HCT116 (cell line): ENCODE measurements around the gene NEURL1B. TPM values are rescaled to one million over a fixed set of nuclear protein-coding genes. Genes with fewer than 3 reads are reported as not detected.

Experiments used
- ATAC-seq: fragments of 200-7000 bp; cut with Tn5 transposase; 2 replicates; pipeline ENCODE4 v1.9.1; 2020; ENCODE audit warnings: mild to moderate bottlenecking, moderate library complexity
- BruUV-seq: library from RNA; stranded (reverse); fragments of 400-500 nt; replicated peaks from 2 replicates; lab custom pipeline; 2021; lab: Mats Ljungman, UMichigan
- CTCF ChIA-PET: fragments of 300-600 bp; sonication (Branson Sonifier 250); formaldehyde crosslinking; loops from one replicate; lab custom pipeline; 2021; ENCODE audit warnings: antibody characterized with exemption; lab: Charles Lee
- POLR2A ChIA-PET: fragments of 300-600, 350-600 bp; sonication (Branson Sonifier 250); formaldehyde crosslinking; loops from one replicate; lab custom pipeline; 2021; ENCODE audit warnings: antibody characterized with exemption; lab: Charles Lee
- RAD21 ChIA-PET, 2 experiments: fragments of 300-600 bp; sonication (Branson Sonifier 250); formaldehyde crosslinking; loops; one replicate each; lab custom pipeline; 2023; ENCODE audit warnings: low total read pairs in 2 of 2; ENCODE audit not compliant: uncharacterized antibody in 2 of 2, unreplicated experiment in 2 of 2, low non-redundant PET in 1 of 2; lab: Charles Lee
- DNase-seq: peaks from one replicate; pipeline ENCODE4 v3.0.0-alpha.2; 2010; ENCODE audit warnings: low read depth, low spot score
- H2AFZ ChIP-seq: fragments of 200-600 bp; shearing (Covaris generic), sonication (generic); 2 replicates; pipeline ENCODE4 v1.6.1; 2017; ENCODE audit warnings: low read depth, mixed run types, mixed read lengths, antibody characterized with exemption, low read length; ENCODE audit not compliant: poor library complexity, severe bottlenecking
- H3K27ac ChIP-seq: 2 replicates; pipeline ENCODE4 v1.5.1; 2012; ENCODE audit warnings: low read depth, low read length
- H3K27me3 ChIP-seq: fragments of 200-600 bp; sonication (generic); 2 replicates; pipeline ENCODE4 v1.6.1; 2016; ENCODE audit warnings: mixed run types, low read length, mixed read lengths; ENCODE audit not compliant: insufficient read depth
- H3K36me3 ChIP-seq, 2 experiments: fragments of 200-500 bp in 1 of 2; fragments of 200-600 bp in 1 of 2; sonication (Bioruptor generic) in 1 of 2; sonication (generic) in 1 of 2; 2 replicates each; pipeline versions ENCODE4 v1.5.1 to v1.6.1; 2014 to 2016; ENCODE audit warnings: low read length in 2 of 2, inconsistent platforms in 1 of 2, mixed read lengths in 1 of 2, mixed run types in 1 of 2; ENCODE audit not compliant: insufficient read depth in 2 of 2, control insufficient read depth in 1 of 2
- H3K4me1 ChIP-seq, 2 experiments: fragments of 200-600 bp in 1 of 2; sonication (generic) in 1 of 2; 2 replicates each; pipeline versions ENCODE4 v1.5.1 to v1.6.1; 2012 to 2017; ENCODE audit warnings: low read length in 2 of 2, inconsistent platforms in 1 of 2, mild to moderate bottlenecking in 1 of 2, mixed read lengths in 1 of 2, mixed run types in 1 of 2, moderate library complexity in 1 of 2; ENCODE audit not compliant: insufficient read depth in 2 of 2, control insufficient read depth in 1 of 2
- H3K4me2 ChIP-seq: fragments of 200-600 bp; sonication (generic); 2 replicates; pipeline ENCODE4 v1.6.1; 2017; ENCODE audit warnings: mixed run types, low read length, mixed read lengths
- H3K4me3 ChIP-seq, 2 experiments: fragments of 200-600 bp in 1 of 2; sonication (generic) in 1 of 2; replicated peaks in 1 of 2; 2 replicates each; pipeline ENCODE4 v1.5.1; 2011 to 2016; ENCODE audit warnings: low read length in 2 of 2, control low read depth in 1 of 2, low read depth in 1 of 2, mild to moderate bottlenecking in 1 of 2, mixed read lengths in 1 of 2, mixed run types in 1 of 2
- H3K79me2 ChIP-seq: fragments of 200-600 bp; sonication (generic); 2 replicates; pipeline ENCODE4 v1.6.1; 2017; ENCODE audit warnings: mild to moderate bottlenecking, mixed run types, low read length, moderate library complexity, mixed read lengths; ENCODE audit not compliant: insufficient read depth
- H3K9ac ChIP-seq: fragments of 200-600 bp; sonication (generic); 2 replicates; pipeline ENCODE4 v1.6.1; 2016; ENCODE audit warnings: low read length, mixed read lengths
- H3K9me2 ChIP-seq: fragments of 200-600 bp; sonication (generic), shearing (Covaris generic); 2 replicates; pipeline ENCODE4 v1.6.1; 2017; ENCODE audit warnings: mixed run types, mild to moderate bottlenecking, moderate library complexity; ENCODE audit not compliant: insufficient read depth
- H3K9me3 ChIP-seq, 2 experiments: fragments of 200-500 bp in 1 of 2; fragments of 200-600 bp in 1 of 2; sonication (Bioruptor generic) in 1 of 2; sonication (generic) in 1 of 2; 2 replicates each; pipeline ENCODE4 v1.6.1; 2014 to 2017; ENCODE audit warnings: low read length in 2 of 2, mixed read lengths in 2 of 2, inconsistent platforms in 1 of 2, low read depth in 1 of 2, mild to moderate bottlenecking in 1 of 2, mixed run types in 1 of 2, moderate library complexity in 1 of 2; ENCODE audit not compliant: control insufficient read depth in 1 of 2, insufficient read depth in 1 of 2
- H4K20me1 ChIP-seq: fragments of 200-600 bp; sonication (generic), shearing (Covaris generic); 2 replicates; pipeline ENCODE4 v1.6.1; 2017; ENCODE audit warnings: mixed run types, mild to moderate bottlenecking, moderate library complexity; ENCODE audit not compliant: insufficient read depth
- ATF3 ChIP-seq: IDR thresholded peaks from 2 replicates; pipeline ENCODE4 v1.6.1; 2012
- CBX3 ChIP-seq: IDR thresholded peaks from 2 replicates; pipeline ENCODE4 v1.6.1; 2012; ENCODE audit warnings: low read depth
- CEBPB ChIP-seq: IDR thresholded peaks from 2 replicates; pipeline ENCODE4 v1.6.1; 2012; ENCODE audit warnings: low read depth
- CTCF ChIP-seq, 3 experiments: fragments of 200-600 bp in 1 of 3; sonication (generic) in 1 of 3; IDR thresholded peaks in 2 of 3; conservative IDR thresholded peaks in 1 of 3; 2 replicates each; pipeline ENCODE4 v1.5.1; 2012 to 2017; ENCODE audit warnings: low read depth in 2 of 3, low read length in 2 of 3, antibody characterized with exemption in 1 of 3, borderline replicate concordance in 1 of 3, control low read depth in 1 of 3, mild to moderate bottlenecking in 1 of 3, mixed read lengths in 1 of 3, mixed run types in 1 of 3, moderate library complexity in 1 of 3; ENCODE audit not compliant: insufficient read depth in 1 of 3
- ELF1 ChIP-seq: IDR thresholded peaks from 2 replicates; pipeline ENCODE4 v1.6.1; 2012; ENCODE audit warnings: low read depth, borderline replicate concordance
- EZH2phosphoT487 ChIP-seq: fragments of 200-600 bp; IDR thresholded peaks from 2 replicates; pipeline ENCODE4 v1.6.1; 2018; ENCODE audit warnings: antibody characterized with exemption, borderline replicate concordance
- FOSL1 ChIP-seq: IDR thresholded peaks from 2 replicates; pipeline ENCODE4 v1.6.1; 2012; ENCODE audit warnings: low read depth
- MAX ChIP-seq: IDR thresholded peaks from 2 replicates; pipeline ENCODE4 v1.6.1; 2012
- POLR2A ChIP-seq: IDR thresholded peaks from 2 replicates; pipeline ENCODE4 v1.7.0; 2011; ENCODE audit warnings: borderline replicate concordance; ENCODE audit not compliant: insufficient read depth, insufficient read length; ENCODE audit errors: extremely low read depth
- RAD21 ChIP-seq: IDR thresholded peaks from 2 replicates; pipeline ENCODE4 v1.6.1; 2012; ENCODE audit warnings: low read depth, mild to moderate bottlenecking
- REST ChIP-seq: IDR thresholded peaks from 2 replicates; pipeline ENCODE4 v1.6.1; 2012; ENCODE audit warnings: low read depth
- SIN3A ChIP-seq: IDR thresholded peaks from 2 replicates; pipeline ENCODE4 v1.6.1; 2012; ENCODE audit warnings: low read depth
- SRF ChIP-seq: IDR thresholded peaks from 2 replicates; pipeline ENCODE4 v1.6.1; 2012; ENCODE audit warnings: low read depth
- TCF7L2 ChIP-seq: IDR thresholded peaks from 2 replicates; pipeline ENCODE4 v1.7.0; 2011; ENCODE audit warnings: borderline replicate concordance, inconsistent platforms; ENCODE audit not compliant: insufficient read depth, insufficient read length; ENCODE audit errors: extremely low read depth
- YY1 ChIP-seq: IDR thresholded peaks from 2 replicates; pipeline ENCODE4 v1.6.1; 2011; ENCODE audit warnings: low read length, low read depth, moderate library complexity, mild to moderate bottlenecking; ENCODE audit not compliant: insufficient replicate concordance; ENCODE audit errors: extremely low read depth
- ZBTB33 ChIP-seq: IDR thresholded peaks from 2 replicates; pipeline ENCODE4 v1.6.1; 2011; ENCODE audit warnings: mild to moderate bottlenecking, low read length, moderate library complexity; ENCODE audit not compliant: insufficient replicate concordance; ENCODE audit errors: extremely low read depth
- ZFX ChIP-seq: fragments of 450-650 bp; IDR thresholded peaks from 2 replicates; pipeline ENCODE4 v1.6.1; 2017
- intact Hi-C: fragments of 100-400 bp; cut with micrococcal nuclease; formaldehyde crosslinking; loops from 2 replicates; pipeline ENCODE4 v1.10.0; 2022
- total RNA-seq: library from RNA; stranded (reverse); gene quantifications from one replicate; pipeline ENCODE4 v1.2.1, GENCODE V29; 2021; ENCODE audit not compliant: unreplicated experiment

The NEURL1B gene
- total RNA-seq, 1 experiment from 2014 or later: 5.8 TPM

- Histone ChIP-seq H3K4me3 (no peak overlapping the region), H3K79me2 (no peaks in the 10 kb centered on the region), H2AFZ (no peak overlapping the region), H4K20me1 (no peaks in the 10 kb centered on the region), H3K27me3 (no peaks in the 10 kb centered on the region), H3K27ac (no peak overlapping the region), H3K4me2 (no peak overlapping the region), H3K36me3 (no peaks in the 10 kb centered on the region), H3K9me2 (no peaks in the 10 kb centered on the region), H3K4me1 (peaks cover 6 to 18% of the 10 kb centered on the region in 2 experiments), H3K9me3 (no peaks in the 10 kb centered on the region), H3K9ac (no peak overlapping the region)
- TF ChIP-seq CEBPB (no peak), ZBTB33 (no peak), ATF3 (no peak), SIN3A (no peak), ELF1 (no peak), YY1 (no peak), FOSL1 (no peak), POLR2A (no peak), CTCF (IDR thresholded peaks at IDR 0.05 in 2 of 3, conservative IDR thresholded peaks at IDR 0.05 in 1 of 3; ENCODE audit: borderline replicate concordance in 1 of 3, insufficient read depth in 1 of 3, low read depth in 2 of 3, low read length in 2 of 3) (no peak), REST (no peak), MAX (no peak), CBX3 (no peak), TCF7L2 (no peak), RAD21 (no peak), ZFX (no peak), SRF (no peak), EZH2phosphoT487 (no peak)
- RAD21 ChIA-PET: no interaction called here
- CTCF ChIA-PET: no interaction called here
- ATAC-seq (no peak), DNase-seq (no peak)
- intact Hi-C loops: no loop called here
- POLR2A ChIA-PET: no interaction called here
- BruUV-seq: no TSS peak
Measured at GRCh38 chr5:172645271-172646055, 4.4 kb downstream of the NEURL1B start.
